Neural progenitor cell (in vitro differentiated cells): ENCODE data around the gene SLC47A1. TPM values are rescaled to one million over a fixed set of nuclear protein-coding genes. Genes with fewer than 3 reads are reported as not detected.

ENCODE experiments used
- DNase-seq: peaks from one replicate; pipeline ENCODE4 v3.0.0-alpha.2; 2016; ENCODE audit warnings: low spot score
- H2AFZ ChIP-seq: fragments of 200-600 bp; sonication (generic); replicated peaks from 2 replicates; pipeline ENCODE4 v1.6.1; 2016; ENCODE audit warnings: antibody characterized with exemption
- H3F3A ChIP-seq: fragments of 200-600 bp; sonication (generic); 2 replicates; pipeline ENCODE4 v1.6.1; 2016; ENCODE audit warnings: antibody characterized with exemption, low read depth
- H3K27ac ChIP-seq: fragments of 200-600 bp; sonication (generic); 2 replicates; pipeline ENCODE4 v1.5.1; 2016; ENCODE audit warnings: mild to moderate bottlenecking
- H3K27me3 ChIP-seq: fragments of 200-600 bp; sonication (generic); 2 replicates; pipeline ENCODE4 v1.6.1; 2016; ENCODE audit warnings: mild to moderate bottlenecking, moderate library complexity
- H3K36me3 ChIP-seq: fragments of 200-600 bp; sonication (generic); 2 replicates; pipeline ENCODE4 v1.5.1; 2016
- H3K4me1 ChIP-seq: fragments of 200-600 bp; sonication (generic); 2 replicates; pipeline ENCODE4 v1.6.1; 2016; ENCODE audit warnings: mixed run types
- H3K4me2 ChIP-seq: fragments of 200-600 bp; sonication (generic); 2 replicates; pipeline ENCODE4 v1.6.1; 2016
- H3K4me3 ChIP-seq: fragments of 200-600 bp; sonication (generic); 2 replicates; pipeline ENCODE4 v1.5.1; 2016
- H3K79me2 ChIP-seq: fragments of 200-600 bp; sonication (generic); 2 replicates; pipeline ENCODE4 v1.6.1; 2016; ENCODE audit warnings: low read depth
- H3K9ac ChIP-seq: fragments of 200-600 bp; sonication (generic); 2 replicates; pipeline ENCODE4 v1.6.1; 2016
- H3K9me3 ChIP-seq: fragments of 200-600 bp; sonication (generic); 2 replicates; pipeline ENCODE4 v1.5.1; 2016; ENCODE audit warnings: low read depth
- H4K20me1 ChIP-seq: fragments of 200-600 bp; sonication (generic); 2 replicates; pipeline ENCODE4 v1.6.1; 2016; ENCODE audit warnings: low read depth
- H3K27ac Mint-ChIP-seq: 3 replicates; pipeline ENCODE4 v1.8.0; 2021; ENCODE audit warnings: mixed read lengths
- H3K27me3 Mint-ChIP-seq: 2 replicates; pipeline ENCODE4 v1.8.0; 2022; ENCODE audit warnings: low read depth, mild to moderate bottlenecking, inconsistent platforms, moderate library complexity, mixed read lengths; ENCODE audit not compliant: insufficient read depth
- H3K36me3 Mint-ChIP-seq: 3 replicates; pipeline ENCODE4 v1.8.0; 2021; ENCODE audit warnings: mixed read lengths
- H3K4me1 Mint-ChIP-seq: 3 replicates; pipeline ENCODE4 v1.8.0; 2021; ENCODE audit warnings: mixed read lengths
- H3K4me3 Mint-ChIP-seq: 3 replicates; pipeline ENCODE4 v1.8.0; 2021; ENCODE audit warnings: mild to moderate bottlenecking, moderate library complexity, mixed read lengths
- H3K9me3 Mint-ChIP-seq: 3 replicates; pipeline ENCODE4 v1.8.0; 2020; ENCODE audit warnings: mixed read lengths
- CTCF ChIP-seq: fragments of 200-600 bp; sonication (generic); IDR thresholded peaks from 2 replicates; pipeline ENCODE4 v1.5.1; 2017; ENCODE audit warnings: antibody characterized with exemption, mild to moderate bottlenecking
- EZH2 ChIP-seq: fragments of 200-600 bp; sonication (generic); IDR thresholded peaks from 2 replicates; pipeline ENCODE4 v1.6.1; 2017; ENCODE audit warnings: antibody characterized with exemption, mild to moderate bottlenecking, moderate library complexity
- EZH2phosphoT487 ChIP-seq: fragments of 200-600 bp; sonication (generic); IDR thresholded peaks from 2 replicates; pipeline ENCODE4 v1.6.1; 2017; ENCODE audit warnings: antibody characterized with exemption
- total RNA-seq: library from RNA; depleted of rRNA; stranded (reverse); fragments of >200 nt; gene quantifications from 2 replicates; pipeline ENCODE4 v1.2.3, GENCODE V29; 2015; ENCODE audit warnings: low replicate concordance

Gene SLC47A1
- total RNA-seq, 1 donor from 2014 or later, result 2.1 TPM

- Mint-ChIP-seq H3K27me3 (no peaks in the 10 kb centered on the region), H3K4me1 (no peaks in the 10 kb centered on the region), H3K27ac (no peak overlapping the region), H3K9me3 (no peaks in the 10 kb centered on the region), H3K4me3 (no peak overlapping the region), H3K36me3 (no peaks in the 10 kb centered on the region)
- H3K9ac ChIP-seq, result no peak overlapping the region
- no peak overlapping the region for H3K4me2 ChIP-seq
- no peak for DNase-seq
- TF ChIP-seq CTCF (no peak), EZH2 (no peak), EZH2phosphoT487 (no peak)
- H3K79me2 ChIP-seq, result no peaks in the 10 kb centered on the region
- H3K4me1 ChIP-seq, result peaks cover 7% of the 10 kb centered on the region
- no peaks in the 10 kb centered on the region for H3K27me3 ChIP-seq
- no peak overlapping the region for H3K4me3 ChIP-seq
- H2AFZ ChIP-seq, result no peak overlapping the region
- H3F3A ChIP-seq, result no peaks in the 10 kb centered on the region
- no peaks in the 10 kb centered on the region for H3K36me3 ChIP-seq
- no peaks in the 10 kb centered on the region for H4K20me1 ChIP-seq
- H3K27ac ChIP-seq, result no peak overlapping the region
- H3K9me3 ChIP-seq, result no peaks in the 10 kb centered on the region
Observed at GRCh38 chr17:19596869-19597268, 63.2 kb downstream of the SLC47A1 start.

DNA sequence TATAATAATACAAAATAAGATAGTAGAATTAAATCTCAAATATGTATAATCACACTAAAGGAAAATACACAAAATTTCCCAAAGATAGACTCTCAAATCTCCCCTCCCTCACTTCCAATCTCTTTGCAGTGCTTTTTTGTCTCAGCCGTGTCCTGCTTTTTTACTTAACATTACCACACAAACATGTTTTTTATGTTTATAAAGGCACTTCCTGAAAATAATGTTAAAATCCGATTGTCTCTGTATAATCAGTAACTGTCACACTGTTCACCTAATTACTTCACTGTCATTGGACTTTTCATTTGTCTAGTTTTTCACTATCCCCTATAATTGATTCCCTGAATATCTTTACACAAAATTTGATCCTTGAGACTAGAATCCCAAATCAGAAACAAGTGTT lies 76.7 kb downstream of the SLC47A1 start:
- Histone ChIP-seq H3K4me2 (no peak overlapping the region), H2AFZ (no peak overlapping the region), H3K27ac (no peak overlapping the region), H3K9ac (no peak overlapping the region), H3K36me3 (no peaks in the 10 kb centered on the region), H3K27me3 (no peaks in the 10 kb centered on the region), H3K9me3 (no peaks in the 10 kb centered on the region), H3K79me2 (no peaks in the 10 kb centered on the region), H4K20me1 (no peaks in the 10 kb centered on the region), H3F3A (peaks cover 2% of the 10 kb centered on the region), H3K4me3 (no peak overlapping the region), H3K4me1 (no peaks in the 10 kb centered on the region)
- H3K36me3 Mint-ChIP-seq, result no peaks in the 10 kb centered on the region
- no peak for TF ChIP-seq EZH2
- TF ChIP-seq EZH2phosphoT487, result no peak
- TF ChIP-seq CTCF, result no peak
- no peak for DNase-seq
- H3K27me3 Mint-ChIP-seq, result peaks cover 5% of the 10 kb centered on the region
- no peaks in the 10 kb centered on the region for H3K4me1 Mint-ChIP-seq
- no peak overlapping the region for H3K27ac Mint-ChIP-seq
- no peak overlapping the region for H3K4me3 Mint-ChIP-seq
- H3K9me3 Mint-ChIP-seq, result no peaks in the 10 kb centered on the region

- Histone ChIP-seq H4K20me1 (no peaks in the 10 kb centered on the region), H3K4me1 (no peaks in the 10 kb centered on the region), H3K36me3 (no peaks in the 10 kb centered on the region), H3K4me3 (no peak overlapping the region), H3K27ac (no peak overlapping the region), H2AFZ (no peak overlapping the region), H3K9ac (no peak overlapping the region), H3K4me2 (no peak overlapping the region), H3F3A (peaks cover 2% of the 10 kb centered on the region), H3K79me2 (no peaks in the 10 kb centered on the region), H3K27me3 (no peaks in the 10 kb centered on the region), H3K9me3 (no peaks in the 10 kb centered on the region)
- Mint-ChIP-seq H3K4me3 (no peak overlapping the region), H3K9me3 (no peaks in the 10 kb centered on the region), H3K36me3 (no peaks in the 10 kb centered on the region), H3K27ac (no peak overlapping the region), H3K4me1 (no peaks in the 10 kb centered on the region), H3K27me3 (peaks cover 5% of the 10 kb centered on the region)
- DNase-seq, result no peak
- TF ChIP-seq EZH2phosphoT487 (no peak), CTCF (no peak), EZH2 (no peak)
Observed at GRCh38 chr17:19610879-19611278, 77.2 kb downstream of the SLC47A1 start.
